Body of pancreas (tissue), 4 donors: Measurements from ENCODE around the gene SLC29A3.

Experiments used
- POLR2A ChIP-seq, 3 donors: fragments of 450-650 bp; IDR thresholded peaks; one replicate each; pipeline ENCODE4 v1.6.1; 2016; ENCODE audit warnings: antibody characterized with exemption in 3 of 3, mild to moderate bottlenecking in 2 of 3
- TF ChIP-seq, protein P1 (sequence below), 7 experiments: fragments of 450-650 bp in 4 of 7; fragments of 200-600 bp in 3 of 7; sonication (generic) in 3 of 7; IDR thresholded peaks; one replicate each; pipeline ENCODE4 v1.5.1; 2016 to 2019; ENCODE audit warnings: antibody characterized with exemption in 7 of 7

GRCh38 chr10:71289421-71290130, 29.5 kb upstream of the SLC29A3 start:
- TF ChIP-seq, protein P1, sequence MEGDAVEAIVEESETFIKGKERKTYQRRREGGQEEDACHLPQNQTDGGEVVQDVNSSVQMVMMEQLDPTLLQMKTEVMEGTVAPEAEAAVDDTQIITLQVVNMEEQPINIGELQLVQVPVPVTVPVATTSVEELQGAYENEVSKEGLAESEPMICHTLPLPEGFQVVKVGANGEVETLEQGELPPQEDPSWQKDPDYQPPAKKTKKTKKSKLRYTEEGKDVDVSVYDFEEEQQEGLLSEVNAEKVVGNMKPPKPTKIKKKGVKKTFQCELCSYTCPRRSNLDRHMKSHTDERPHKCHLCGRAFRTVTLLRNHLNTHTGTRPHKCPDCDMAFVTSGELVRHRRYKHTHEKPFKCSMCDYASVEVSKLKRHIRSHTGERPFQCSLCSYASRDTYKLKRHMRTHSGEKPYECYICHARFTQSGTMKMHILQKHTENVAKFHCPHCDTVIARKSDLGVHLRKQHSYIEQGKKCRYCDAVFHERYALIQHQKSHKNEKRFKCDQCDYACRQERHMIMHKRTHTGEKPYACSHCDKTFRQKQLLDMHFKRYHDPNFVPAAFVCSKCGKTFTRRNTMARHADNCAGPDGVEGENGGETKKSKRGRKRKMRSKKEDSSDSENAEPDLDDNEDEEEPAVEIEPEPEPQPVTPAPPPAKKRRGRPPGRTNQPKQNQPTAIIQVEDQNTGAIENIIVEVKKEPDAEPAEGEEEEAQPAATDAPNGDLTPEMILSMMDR (IDR thresholded peaks at IDR 0.05): no peak
- TF ChIP-seq POLR2A (IDR thresholded peaks at IDR 0.05): no peak
